Activated CD4-positive, alpha-beta memory T cell treated with anti-CD3 and anti-CD28 coated beads, Interleukin-2, amount 10 ng/mL, durations not matched to agents 7 days and 5 days (primary cell): ENCODE measurements around the gene SYNPO. TPM values are rescaled to one million over a fixed set of nuclear protein-coding genes. Genes with fewer than 3 reads are reported as not detected.

ENCODE experiments used
- CTCF ChIA-PET: fragments of 350-600 bp; sonication (Branson Sonifier 250); formaldehyde crosslinking; loops from one replicate; lab custom pipeline; 2021; ENCODE audit warnings: antibody characterized with exemption, inconsistent platforms; lab: Charles Lee
- POLR2A ChIA-PET: fragments of 350-600 bp; sonication (Branson Sonifier 250); formaldehyde crosslinking; loops from one replicate; lab custom pipeline; 2021; ENCODE audit warnings: antibody characterized with exemption; lab: Charles Lee
- DNase-seq: peaks from one replicate; pipeline ENCODE4 v3.0.0-alpha.2; 2020
- H3K27ac Mint-ChIP-seq: one replicate; pipeline ENCODE4 v1.8.0; 2021; ENCODE audit warnings: mild to moderate bottlenecking, mixed read lengths
- H3K27me3 Mint-ChIP-seq: one replicate; pipeline ENCODE4 v1.8.0; 2021; ENCODE audit warnings: mixed read lengths
- H3K36me3 Mint-ChIP-seq: one replicate; pipeline ENCODE4 v1.8.0; 2021; ENCODE audit warnings: low read depth, mixed read lengths
- H3K4me1 Mint-ChIP-seq: one replicate; pipeline ENCODE4 v1.8.0; 2021; ENCODE audit warnings: mixed read lengths
- H3K4me3 Mint-ChIP-seq: one replicate; pipeline ENCODE4 v1.8.0; 2021; ENCODE audit warnings: mild to moderate bottlenecking, mixed read lengths
- H3K9me3 Mint-ChIP-seq: one replicate; pipeline ENCODE4 v1.8.0; 2021; ENCODE audit warnings: mixed read lengths
- total RNA-seq, 2 experiments: library from RNA; stranded (reverse); gene quantifications; one replicate each; pipeline ENCODE4 v1.2.3, GENCODE V29; 2021

SYNPO gene
- total RNA-seq, 2 experiments from 2014 or later: 0.08 to 0.10 TPM

DNA sequence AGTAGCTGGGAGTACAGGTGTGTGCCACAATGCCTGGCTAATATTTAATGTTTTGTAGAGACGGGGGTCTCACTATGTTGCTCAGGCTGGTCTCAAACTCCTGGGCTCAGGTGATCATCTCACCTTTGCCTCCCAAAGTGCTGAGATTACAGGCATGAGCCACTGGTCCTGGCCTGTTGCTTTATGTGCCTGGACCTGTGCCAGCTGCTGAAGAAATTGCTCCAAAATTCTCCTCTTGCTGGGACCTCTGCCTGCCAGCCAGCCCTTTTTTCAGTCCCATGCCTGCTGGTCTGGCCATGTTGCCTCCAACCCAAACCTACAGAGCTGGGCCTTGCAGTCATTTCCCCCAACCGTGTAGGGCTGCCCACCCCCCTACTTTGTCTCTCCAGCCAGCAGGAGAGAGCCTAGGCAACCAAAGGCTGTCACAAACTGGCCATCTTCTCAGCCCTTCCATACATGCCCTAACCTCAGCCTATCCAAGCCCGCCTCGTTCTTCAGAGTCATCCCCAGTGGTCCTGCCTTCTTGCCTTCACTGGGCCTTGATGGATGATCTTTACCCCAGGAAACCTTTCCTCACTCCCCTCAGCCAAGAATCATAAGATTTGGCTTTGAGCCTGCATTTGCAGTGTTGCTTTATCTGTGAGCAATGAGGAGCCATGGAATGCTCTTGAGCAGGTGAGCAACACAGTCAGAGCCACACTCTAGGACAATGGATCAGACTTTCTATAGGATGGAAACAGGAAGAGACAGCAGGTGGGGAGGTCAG lies 27.4 kb upstream of the SYNPO start:
- ChIA-PET POLR2A (no interaction called here), CTCF (no interaction called here)
- no peaks in the 10 kb centered on the region for H3K36me3 Mint-ChIP-seq
- no peak for DNase-seq
- H3K27ac Mint-ChIP-seq: no peak overlapping the region
- H3K9me3 Mint-ChIP-seq: no peaks in the 10 kb centered on the region
- H3K4me3 Mint-ChIP-seq: no peak overlapping the region
- peaks cover 17% of the 10 kb centered on the region for H3K27me3 Mint-ChIP-seq
- H3K4me1 Mint-ChIP-seq: peaks cover 2% of the 10 kb centered on the region

DNA sequence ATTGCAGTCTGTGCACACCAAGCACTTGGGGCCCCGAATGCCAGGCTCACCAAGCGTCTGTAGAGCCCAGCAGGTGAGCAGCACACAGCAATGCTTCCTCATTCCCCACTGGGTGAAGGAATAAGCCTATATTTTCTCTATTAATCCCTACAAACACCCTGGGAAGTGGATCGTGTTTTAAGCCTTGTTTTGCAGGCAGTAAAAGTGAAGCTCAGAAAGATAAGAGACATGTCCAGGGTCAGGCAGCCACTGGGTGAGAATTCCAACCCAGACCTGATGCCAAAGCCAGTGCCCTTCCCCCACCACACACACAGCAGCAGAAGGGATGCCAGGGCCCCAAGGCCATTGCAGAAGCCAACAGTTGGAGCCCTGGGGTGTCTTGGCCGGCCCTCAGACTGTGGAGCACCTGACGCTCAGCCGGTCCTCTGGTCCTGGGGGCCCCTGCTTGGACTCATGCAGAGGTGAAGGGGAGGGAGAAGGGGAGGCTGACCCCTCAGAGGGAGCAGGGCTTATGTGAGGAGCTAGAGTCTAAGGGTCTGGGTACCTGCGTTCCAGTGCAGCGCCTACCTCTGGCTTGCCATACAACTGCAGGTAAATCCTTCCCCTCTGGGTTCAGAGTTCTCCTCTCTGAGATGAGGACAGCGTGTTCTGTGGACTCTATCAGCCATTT lies 26.3 kb upstream of the SYNPO start:
- H3K27me3 Mint-ChIP-seq: peaks cover 17% of the 10 kb centered on the region
- no peaks in the 10 kb centered on the region for H3K9me3 Mint-ChIP-seq
- no peak overlapping the region for H3K4me3 Mint-ChIP-seq
- POLR2A ChIA-PET: no interaction called here
- no peak overlapping the region for H3K27ac Mint-ChIP-seq
- H3K36me3 Mint-ChIP-seq: no peaks in the 10 kb centered on the region
- DNase-seq: no peak
- CTCF ChIA-PET: no interaction called here
- H3K4me1 Mint-ChIP-seq: peaks cover 2% of the 10 kb centered on the region

DNA sequence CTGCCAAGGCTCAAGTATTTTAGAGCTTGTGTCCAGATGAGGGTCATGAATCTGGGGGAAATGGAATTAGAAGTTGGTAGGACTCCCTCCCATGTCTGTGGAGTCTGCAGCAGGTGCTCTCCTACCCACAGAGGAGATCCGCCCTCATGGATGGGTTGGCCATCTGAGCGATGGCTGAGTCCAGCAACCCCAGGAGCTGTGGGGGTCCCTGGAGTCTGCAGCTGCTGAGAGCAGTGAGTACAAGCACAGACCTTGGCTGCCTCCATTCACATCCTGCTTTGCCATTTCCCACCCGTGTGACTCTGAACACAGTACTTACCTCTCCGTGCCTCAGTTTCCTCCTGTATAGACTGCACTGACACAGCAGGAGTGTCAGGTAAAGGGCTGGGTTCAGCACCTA lies 25.8 kb upstream of the SYNPO start:
- no peak overlapping the region for H3K27ac Mint-ChIP-seq
- H3K4me1 Mint-ChIP-seq: peaks cover 2% of the 10 kb centered on the region
- H3K36me3 Mint-ChIP-seq: no peaks in the 10 kb centered on the region
- H3K27me3 Mint-ChIP-seq: peaks cover 17% of the 10 kb centered on the region
- POLR2A ChIA-PET: no interaction called here
- no peak for DNase-seq
- no peak overlapping the region for H3K4me3 Mint-ChIP-seq
- H3K9me3 Mint-ChIP-seq: no peaks in the 10 kb centered on the region
- CTCF ChIA-PET: no interaction called here

DNA sequence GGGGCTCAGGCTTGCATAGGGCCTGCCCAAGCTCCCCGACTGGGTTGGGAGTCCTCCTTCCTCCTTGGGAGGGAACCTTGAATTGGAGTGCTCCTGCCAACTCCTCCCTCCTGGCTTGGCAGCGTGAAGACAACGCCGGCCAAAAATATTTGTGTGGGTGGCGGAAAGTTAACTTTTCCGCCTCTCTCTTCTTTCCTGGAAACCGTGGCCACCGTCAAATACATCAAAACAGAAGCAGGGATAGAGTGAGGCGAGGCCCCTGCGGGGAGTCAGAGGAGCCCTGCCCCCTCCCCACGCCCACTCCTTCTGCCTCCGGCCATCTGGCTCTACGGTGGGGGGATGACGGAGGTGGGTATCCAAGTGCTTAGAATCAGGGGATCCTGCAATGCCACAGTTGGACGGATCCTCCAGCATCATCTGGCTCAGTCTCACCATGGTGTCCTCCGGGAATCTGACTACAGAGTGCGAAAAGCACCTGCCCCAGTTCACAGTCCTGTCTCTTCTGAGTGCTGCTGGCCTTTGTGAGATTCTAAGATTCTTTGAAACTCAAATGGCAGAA lies 25.2 kb upstream of the SYNPO start:
- no peaks in the 10 kb centered on the region for H3K9me3 Mint-ChIP-seq
- no peak overlapping the region for H3K4me3 Mint-ChIP-seq
- H3K4me1 Mint-ChIP-seq: peaks cover 2% of the 10 kb centered on the region
- peaks cover 17% of the 10 kb centered on the region for H3K27me3 Mint-ChIP-seq
- DNase-seq: no peak
- no peaks in the 10 kb centered on the region for H3K36me3 Mint-ChIP-seq
- no peak overlapping the region for H3K27ac Mint-ChIP-seq
- POLR2A ChIA-PET: no interaction called here
- CTCF ChIA-PET: no interaction called here

DNA sequence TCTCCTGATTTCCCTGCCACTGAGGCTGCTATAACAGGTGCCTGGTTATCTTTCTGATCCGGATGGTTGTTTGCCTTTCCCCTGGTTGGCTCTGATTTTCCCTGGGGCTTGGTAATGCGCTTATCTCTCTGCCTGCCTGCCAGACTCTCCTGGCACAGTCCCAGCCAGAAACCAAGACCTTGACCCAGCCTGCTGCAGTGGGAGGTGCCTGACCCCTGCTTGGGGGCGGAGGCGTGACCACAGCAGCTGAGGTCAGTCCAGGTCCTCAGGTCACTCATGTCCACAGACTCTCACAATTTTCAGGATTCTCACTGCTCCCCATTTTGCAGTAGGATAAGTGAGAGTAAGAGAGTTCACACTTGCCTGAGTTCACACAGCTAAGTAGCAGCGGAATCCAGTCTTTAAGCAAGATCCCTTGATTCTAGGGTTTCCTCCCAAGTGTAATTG lies 24.4 kb upstream of the SYNPO start:
- H3K36me3 Mint-ChIP-seq: no peaks in the 10 kb centered on the region
- no peaks in the 10 kb centered on the region for H3K9me3 Mint-ChIP-seq
- no peak overlapping the region for H3K27ac Mint-ChIP-seq
- POLR2A ChIA-PET: no interaction called here
- peaks cover 17% of the 10 kb centered on the region for H3K27me3 Mint-ChIP-seq
- no peak overlapping the region for H3K4me3 Mint-ChIP-seq
- CTCF ChIA-PET: interaction anchor here (0.6 kb wide), 1 partner anchor 1211 kb away, joined by 4 read pairs; no protein-coding TSS in a partner anchor
- H3K4me1 Mint-ChIP-seq: peaks cover 2% of the 10 kb centered on the region
- no peak for DNase-seq

DNA sequence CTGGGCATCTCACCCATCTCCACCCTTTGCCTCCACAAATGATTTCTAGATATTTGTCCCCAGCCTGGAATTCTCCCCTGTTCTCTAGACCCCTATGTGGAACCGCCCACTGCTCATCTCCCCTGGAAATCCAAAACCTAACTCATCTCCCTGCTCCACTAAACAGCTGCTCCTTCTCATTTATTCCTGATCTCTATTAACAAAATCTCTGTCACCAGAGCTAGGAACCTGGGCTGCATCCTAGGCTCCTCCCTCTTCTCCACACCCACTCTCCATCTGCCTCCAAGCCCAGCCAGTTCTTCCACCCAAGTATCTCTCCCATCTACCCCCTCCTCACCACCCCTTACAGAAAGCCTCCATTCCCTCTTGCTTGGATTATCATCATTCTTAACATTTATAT lies 24.0 kb upstream of the SYNPO start:
- H3K4me3 Mint-ChIP-seq: no peak overlapping the region
- no peak overlapping the region for H3K27ac Mint-ChIP-seq
- H3K4me1 Mint-ChIP-seq: peaks cover 2% of the 10 kb centered on the region
- ChIA-PET POLR2A (no interaction called here), CTCF (interaction anchor here (0.6 kb wide), 1 partner anchor 1210 kb away, joined by 4 read pairs; no protein-coding TSS in a partner anchor)
- DNase-seq: no peak
- H3K27me3 Mint-ChIP-seq: peaks cover 17% of the 10 kb centered on the region
- H3K9me3 Mint-ChIP-seq: no peaks in the 10 kb centered on the region
- no peaks in the 10 kb centered on the region for H3K36me3 Mint-ChIP-seq

DNA sequence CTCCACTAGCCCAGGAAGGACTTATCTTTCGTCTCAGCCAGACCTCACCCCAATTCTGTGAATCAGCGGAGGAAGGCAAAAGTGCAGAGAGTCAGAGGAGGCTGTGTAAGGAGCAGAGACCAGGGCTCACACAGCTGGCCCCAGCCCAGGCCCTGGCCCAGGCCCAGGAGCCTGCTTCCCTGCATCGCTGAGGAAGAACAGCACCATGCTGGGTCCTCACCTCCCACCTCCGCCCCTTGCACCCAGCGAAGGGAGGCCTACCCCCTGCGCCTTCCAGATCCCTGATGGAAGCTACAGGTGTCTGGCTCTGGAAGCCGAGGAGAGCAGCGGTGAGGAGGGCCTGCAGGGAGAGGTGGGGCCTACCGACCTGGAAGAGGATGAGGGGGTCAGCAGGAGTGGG lies 22.3 kb upstream of the SYNPO start:
- ChIA-PET POLR2A (no interaction called here), CTCF (no interaction called here)
- H3K27ac Mint-ChIP-seq: no peak overlapping the region
- H3K27me3 Mint-ChIP-seq: peaks cover 21% of the 10 kb centered on the region
- no peaks in the 10 kb centered on the region for H3K9me3 Mint-ChIP-seq
- H3K4me1 Mint-ChIP-seq: peaks cover 4% of the 10 kb centered on the region
- H3K4me3 Mint-ChIP-seq: no peak overlapping the region
- no peak for DNase-seq
- no peaks in the 10 kb centered on the region for H3K36me3 Mint-ChIP-seq

DNA sequence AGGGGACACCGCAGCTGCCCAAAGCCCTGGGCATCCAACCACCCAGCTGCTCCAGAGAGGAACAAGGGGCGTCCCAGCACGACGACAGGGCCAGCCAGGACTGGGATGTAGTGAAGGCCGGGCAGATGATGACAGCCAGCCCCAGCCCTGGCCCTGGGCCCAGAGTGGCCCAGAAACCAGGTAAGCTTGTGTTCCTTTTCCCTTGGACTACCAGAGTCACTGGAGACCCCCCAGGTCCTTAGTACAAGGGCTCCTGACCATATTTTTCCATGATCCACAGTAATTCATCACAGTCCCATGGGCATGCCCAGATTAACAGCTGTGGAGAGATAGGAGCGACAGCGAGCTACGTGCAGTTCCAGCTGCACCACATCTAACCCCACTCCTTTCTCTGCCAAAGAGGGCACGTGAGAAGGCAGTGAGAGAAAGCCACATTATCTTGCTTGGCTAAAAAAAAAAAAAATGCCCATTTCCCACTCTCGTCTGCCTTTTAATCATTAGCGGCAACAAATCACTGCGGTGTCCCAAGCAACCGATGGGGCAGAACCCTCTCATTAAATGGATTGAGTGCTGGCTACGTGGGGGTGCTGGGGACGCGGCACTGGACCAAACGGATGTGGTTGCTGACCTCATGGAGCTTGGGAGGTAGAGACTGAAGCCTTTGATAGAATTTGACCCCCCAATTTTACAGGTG lies 21.7 kb upstream of the SYNPO start:
- Mint-ChIP-seq H3K36me3 (no peaks in the 10 kb centered on the region), H3K4me3 (no peak overlapping the region), H3K27me3 (peaks cover 26% of the 10 kb centered on the region), H3K9me3 (no peaks in the 10 kb centered on the region), H3K27ac (no peak overlapping the region), H3K4me1 (peaks cover 8% of the 10 kb centered on the region)
- POLR2A ChIA-PET: no interaction called here
- no peak for DNase-seq
- CTCF ChIA-PET: no interaction called here

DNA sequence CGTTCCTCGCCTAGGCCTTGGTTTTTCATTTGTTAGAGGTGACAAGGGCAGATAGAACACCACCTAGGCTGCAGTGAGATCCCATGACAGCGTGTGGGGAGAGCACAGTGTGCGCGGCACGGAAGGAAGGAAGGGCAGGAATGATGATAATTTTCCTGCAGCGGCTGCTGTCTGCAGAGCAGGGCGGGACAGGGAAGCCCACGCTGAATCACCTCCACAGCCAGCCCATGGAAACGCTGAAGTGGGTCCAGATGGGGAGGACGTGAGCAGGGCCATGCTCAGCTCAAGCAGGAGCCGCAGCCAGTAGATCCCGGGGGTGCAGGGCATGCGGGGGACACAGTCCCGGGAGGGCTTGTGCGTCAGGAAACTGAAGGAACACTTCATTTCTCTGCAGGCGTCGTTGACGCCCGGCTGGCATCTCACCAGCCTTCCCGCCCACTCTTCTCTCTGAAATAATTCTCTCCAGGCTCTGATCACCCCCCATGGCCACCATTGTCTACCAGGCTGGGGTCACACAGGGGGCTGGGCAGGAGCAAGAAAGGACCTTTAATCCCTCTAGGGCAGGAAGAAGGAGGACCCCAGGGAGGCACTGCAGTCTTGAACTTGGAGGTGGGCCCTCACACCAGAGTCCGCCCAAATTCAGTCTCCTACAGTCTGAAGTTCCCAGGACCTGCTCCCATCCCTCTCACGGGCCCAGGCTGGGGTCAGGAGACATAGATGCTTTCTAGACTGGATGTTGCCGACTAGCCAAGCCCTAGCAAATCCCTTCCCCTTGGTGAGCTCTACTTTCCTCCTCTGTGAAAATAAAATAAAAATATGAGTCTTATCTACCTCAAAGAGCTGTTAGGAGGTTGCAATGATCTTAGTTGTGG lies 20.9 kb upstream of the SYNPO start:
- H3K4me1 Mint-ChIP-seq: peaks cover 14% of the 10 kb centered on the region
- H3K36me3 Mint-ChIP-seq: no peaks in the 10 kb centered on the region
- CTCF ChIA-PET: no interaction called here
- H3K9me3 Mint-ChIP-seq: no peaks in the 10 kb centered on the region
- POLR2A ChIA-PET: no interaction called here
- no peak for DNase-seq
- no peak overlapping the region for H3K4me3 Mint-ChIP-seq
- peaks cover 33% of the 10 kb centered on the region for H3K27me3 Mint-ChIP-seq
- H3K27ac Mint-ChIP-seq: no peak overlapping the region

DNA sequence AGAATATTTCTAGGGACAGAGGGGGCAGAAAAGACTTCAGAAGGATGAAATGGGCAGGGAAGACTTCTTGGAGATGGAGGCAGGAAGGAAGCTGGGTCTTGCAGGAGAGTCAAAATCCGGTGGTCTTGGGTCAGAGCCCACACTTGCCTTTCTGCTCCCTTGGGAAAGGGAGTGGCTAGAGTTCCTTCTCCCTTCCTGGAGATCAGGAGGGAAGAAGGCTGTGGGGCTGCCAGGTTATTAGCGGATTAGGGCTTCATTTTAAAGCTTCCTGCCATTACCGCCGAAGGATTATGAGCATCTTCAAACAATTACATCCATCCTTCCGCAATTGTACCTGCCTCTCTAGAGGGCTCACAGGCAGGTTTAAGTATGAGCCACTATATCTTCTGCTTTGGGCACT lies 19.2 kb upstream of the SYNPO start:
- ChIA-PET CTCF (no interaction called here), POLR2A (no interaction called here)
- no peaks in the 10 kb centered on the region for H3K9me3 Mint-ChIP-seq
- peaks cover 34% of the 10 kb centered on the region for H3K27me3 Mint-ChIP-seq
- no peak overlapping the region for H3K27ac Mint-ChIP-seq
- peaks cover 12% of the 10 kb centered on the region for H3K4me1 Mint-ChIP-seq
- no peak for DNase-seq
- no peak overlapping the region for H3K4me3 Mint-ChIP-seq
- H3K36me3 Mint-ChIP-seq: no peaks in the 10 kb centered on the region

DNA sequence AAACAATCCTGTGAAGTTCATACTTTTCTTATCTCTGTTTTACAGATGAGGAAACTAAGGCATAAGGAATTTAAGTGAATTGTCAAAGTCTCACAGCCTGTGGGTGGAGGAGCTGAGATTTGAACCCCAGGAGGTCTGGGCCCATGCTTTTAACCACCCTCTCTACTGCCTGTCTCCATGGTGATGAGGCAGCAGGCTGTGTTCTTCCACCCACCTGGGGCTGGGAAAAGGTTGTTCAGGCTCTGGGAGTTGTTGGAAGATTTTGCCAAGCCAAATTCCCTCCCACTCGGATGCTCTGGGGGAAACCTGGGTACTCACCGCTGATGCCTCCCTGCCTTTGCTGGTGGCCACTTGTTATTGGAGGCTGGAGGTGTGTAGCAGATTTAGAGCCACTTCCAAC lies 18.3 kb upstream of the SYNPO start:
- ChIA-PET CTCF (no interaction called here), POLR2A (no interaction called here)
- no peaks in the 10 kb centered on the region for H3K9me3 Mint-ChIP-seq
- H3K4me1 Mint-ChIP-seq: peaks cover 12% of the 10 kb centered on the region
- DNase-seq: no peak
- H3K36me3 Mint-ChIP-seq: no peaks in the 10 kb centered on the region
- peaks cover 29% of the 10 kb centered on the region for H3K27me3 Mint-ChIP-seq
- no peak overlapping the region for H3K4me3 Mint-ChIP-seq
- H3K27ac Mint-ChIP-seq: no peak overlapping the region

DNA sequence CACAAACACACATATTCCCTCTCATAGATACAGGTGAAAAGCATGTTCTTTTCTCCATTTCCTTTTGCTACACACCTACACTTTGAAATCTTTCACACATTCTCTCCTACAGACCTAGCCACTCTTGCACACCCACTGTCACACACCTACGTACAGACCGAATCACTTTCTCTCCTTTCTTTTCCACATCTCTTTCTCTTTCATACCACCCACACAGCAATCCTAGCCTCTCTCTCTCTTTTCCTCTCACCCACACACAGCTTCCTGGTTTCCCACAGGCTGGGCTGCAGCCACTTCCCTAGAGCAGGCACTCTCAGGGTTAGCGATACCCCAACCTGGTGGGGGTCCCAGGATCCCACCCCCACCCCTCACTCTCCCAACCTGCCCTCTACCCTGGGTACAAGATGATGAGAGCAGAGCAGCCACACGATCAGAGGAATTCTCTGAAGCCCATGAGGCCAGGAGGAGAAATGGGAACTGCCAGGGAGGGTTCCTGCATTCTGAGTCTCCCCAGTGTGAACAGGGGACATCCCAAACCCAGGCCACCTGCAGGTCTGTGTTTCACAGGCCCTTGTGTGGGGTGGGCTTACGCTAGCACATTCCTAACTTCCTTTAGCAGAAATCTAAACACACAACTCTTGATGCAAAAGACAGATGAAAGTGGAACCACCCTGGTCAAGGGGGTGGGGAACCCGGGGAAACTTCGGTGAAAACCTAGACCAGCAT lies 17.1 kb upstream of the SYNPO start:
- Mint-ChIP-seq H3K4me3 (no peak overlapping the region), H3K36me3 (no peaks in the 10 kb centered on the region), H3K4me1 (peaks cover 12% of the 10 kb centered on the region), H3K27me3 (peaks cover 28% of the 10 kb centered on the region), H3K27ac (no peak overlapping the region), H3K9me3 (no peaks in the 10 kb centered on the region)
- CTCF ChIA-PET: no interaction called here
- DNase-seq: no peak
- POLR2A ChIA-PET: no interaction called here
